OCI-LY7 (cell line): ENCODE data around the gene OR13F1.

Source experiments
- EZH2phosphoT487 ChIP-seq: fragments of 200-600 bp; sonication (generic); IDR thresholded peaks from 2 replicates; pipeline ENCODE4 v1.6.1; 2018; ENCODE audit warnings: low read depth, borderline replicate concordance, mild to moderate bottlenecking, mixed run types, antibody characterized with exemption, low read length, moderate library complexity, mixed read lengths
- TF ChIP-seq, protein P1 (sequence below): fragments of 200-600 bp; sonication (generic); conservative IDR thresholded peaks from 2 replicates; pipeline ENCODE4 v1.5.1; 2014; ENCODE audit warnings: mild to moderate bottlenecking, antibody characterized with exemption, low read length, moderate library complexity, mixed read lengths

DNA sequence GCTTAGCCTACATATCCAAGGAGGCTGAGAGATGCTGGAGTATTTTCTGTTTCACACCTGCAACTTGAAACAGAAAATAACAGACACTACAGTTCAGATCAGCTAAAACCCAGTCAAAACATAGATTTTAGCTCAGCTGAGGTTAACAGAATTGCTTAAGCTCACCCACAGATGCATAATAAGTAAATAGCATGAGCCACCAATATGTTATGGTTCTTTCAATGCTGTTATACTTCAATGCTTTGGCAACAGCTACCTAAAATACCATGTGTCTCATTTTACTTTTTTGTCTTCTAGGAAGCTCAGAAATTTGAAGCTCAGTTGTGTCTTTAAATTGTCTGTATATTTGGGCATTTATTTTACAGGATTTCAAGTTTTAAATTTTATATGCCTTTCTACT, 35.8 kb upstream of the OR13F1 start:
- TF ChIP-seq, protein P1, sequence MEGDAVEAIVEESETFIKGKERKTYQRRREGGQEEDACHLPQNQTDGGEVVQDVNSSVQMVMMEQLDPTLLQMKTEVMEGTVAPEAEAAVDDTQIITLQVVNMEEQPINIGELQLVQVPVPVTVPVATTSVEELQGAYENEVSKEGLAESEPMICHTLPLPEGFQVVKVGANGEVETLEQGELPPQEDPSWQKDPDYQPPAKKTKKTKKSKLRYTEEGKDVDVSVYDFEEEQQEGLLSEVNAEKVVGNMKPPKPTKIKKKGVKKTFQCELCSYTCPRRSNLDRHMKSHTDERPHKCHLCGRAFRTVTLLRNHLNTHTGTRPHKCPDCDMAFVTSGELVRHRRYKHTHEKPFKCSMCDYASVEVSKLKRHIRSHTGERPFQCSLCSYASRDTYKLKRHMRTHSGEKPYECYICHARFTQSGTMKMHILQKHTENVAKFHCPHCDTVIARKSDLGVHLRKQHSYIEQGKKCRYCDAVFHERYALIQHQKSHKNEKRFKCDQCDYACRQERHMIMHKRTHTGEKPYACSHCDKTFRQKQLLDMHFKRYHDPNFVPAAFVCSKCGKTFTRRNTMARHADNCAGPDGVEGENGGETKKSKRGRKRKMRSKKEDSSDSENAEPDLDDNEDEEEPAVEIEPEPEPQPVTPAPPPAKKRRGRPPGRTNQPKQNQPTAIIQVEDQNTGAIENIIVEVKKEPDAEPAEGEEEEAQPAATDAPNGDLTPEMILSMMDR: no peak
- no peak for TF ChIP-seq EZH2phosphoT487
